CD4-positive, CD25-positive, alpha-beta regulatory T cell (primary cell): ENCODE results near the gene ARIH1. TPM values are rescaled to one million over a fixed set of nuclear protein-coding genes. Genes with fewer than 3 reads are reported as not detected.
"Not testable (repeated sequence)": the region's sequence is repeated elsewhere in the genome, so short reads cannot be mapped to it uniquely, and the experiment has no call there.

Source experiments
- ATAC-seq, 2 donors: fragments of 150-1000 bp; cut with Tn5 transposase; one replicate each; pipeline ENCODE4 v1.10.0; 2021; ENCODE audit warnings: low read depth in 2 of 2, moderate number of reproducible peaks in 2 of 2, moderate library complexity in 1 of 2
- DNase-seq, 3 donors: peaks; one replicate each; pipeline versions ENCODE4 v3.0.0 to v3.0.0-alpha.2; 2012 to 2022; ENCODE audit warnings: mixed read lengths in 1 of 3
- H3K27ac ChIP-seq: one replicate; pipeline ENCODE4 v1.7.0; 2013; ENCODE audit warnings: mild to moderate bottlenecking, low read length; ENCODE audit not compliant: insufficient read depth, poor library complexity, severe bottlenecking
- H3K27me3 ChIP-seq: one replicate; pipeline ENCODE4 v1.7.0; 2013; ENCODE audit warnings: low read length; ENCODE audit not compliant: control insufficient read depth, insufficient read depth
- H3K36me3 ChIP-seq: one replicate; pipeline ENCODE4 v1.7.0; 2013; ENCODE audit warnings: mild to moderate bottlenecking, low read length, moderate library complexity; ENCODE audit not compliant: control insufficient read depth, insufficient read depth
- H3K4me1 ChIP-seq: 2 replicates; pipeline ENCODE4 v1.7.0; 2013; ENCODE audit warnings: mild to moderate bottlenecking, low read length; ENCODE audit not compliant: insufficient read depth, control insufficient read depth, poor library complexity, severe bottlenecking
- H3K4me3 ChIP-seq: one replicate; pipeline ENCODE4 v1.7.0; 2013; ENCODE audit warnings: low read depth, mild to moderate bottlenecking, low read length, moderate library complexity
- H3K9me3 ChIP-seq, 2 experiments: 1 replicate in 1 of 2; 2 replicates in 1 of 2; pipeline ENCODE4 v1.7.0; 2013; ENCODE audit warnings: low read length in 2 of 2, mild to moderate bottlenecking in 1 of 2, moderate library complexity in 1 of 2; ENCODE audit not compliant: control insufficient read depth in 2 of 2
- H3K27ac Mint-ChIP-seq, 3 donors: one replicate each; pipeline ENCODE4 v1.8.0; 2020 to 2022; ENCODE audit warnings: mild to moderate bottlenecking in 3 of 3, mixed read lengths in 3 of 3, moderate library complexity in 2 of 3
- H3K27me3 Mint-ChIP-seq: one replicate; pipeline ENCODE4 v1.8.0; 2022; ENCODE audit warnings: mild to moderate bottlenecking, mixed read lengths
- H3K36me3 Mint-ChIP-seq: one replicate; pipeline ENCODE4 v1.8.0; 2020; ENCODE audit warnings: mixed read lengths
- H3K4me1 Mint-ChIP-seq, 4 donors: one replicate each; pipeline ENCODE4 v1.8.0; 2020 to 2022; ENCODE audit warnings: mixed read lengths in 4 of 4, mild to moderate bottlenecking in 1 of 4
- H3K4me3 Mint-ChIP-seq, 4 donors: one replicate each; pipeline ENCODE4 v1.8.0; 2020 to 2022; ENCODE audit warnings: mild to moderate bottlenecking in 4 of 4, mixed read lengths in 4 of 4, moderate library complexity in 3 of 4
- H3K9me3 Mint-ChIP-seq, 7 donors: one replicate each; pipeline ENCODE4 v1.8.0; 2020 to 2022; ENCODE audit warnings: mixed read lengths in 7 of 7, mild to moderate bottlenecking in 3 of 7, moderate library complexity in 2 of 7
- polyA plus RNA-seq, 4 donors: library from polyadenylated mRNA; unstranded; fragments of 300-500 nt; fragmentation: Illumina TruSeq; gene quantifications; one replicate each; pipeline ENCODE4 v1.2.3, GENCODE V29; 2021
- total RNA-seq: library from RNA; stranded (reverse); gene quantifications from one replicate; pipeline ENCODE4 v1.2.3, GENCODE V29; 2022

ARIH1 gene
- total and polyA plus RNA-seq, 5 donors from 2014 or later, result 13.1 to 242 (median 15.1) TPM

DNA sequence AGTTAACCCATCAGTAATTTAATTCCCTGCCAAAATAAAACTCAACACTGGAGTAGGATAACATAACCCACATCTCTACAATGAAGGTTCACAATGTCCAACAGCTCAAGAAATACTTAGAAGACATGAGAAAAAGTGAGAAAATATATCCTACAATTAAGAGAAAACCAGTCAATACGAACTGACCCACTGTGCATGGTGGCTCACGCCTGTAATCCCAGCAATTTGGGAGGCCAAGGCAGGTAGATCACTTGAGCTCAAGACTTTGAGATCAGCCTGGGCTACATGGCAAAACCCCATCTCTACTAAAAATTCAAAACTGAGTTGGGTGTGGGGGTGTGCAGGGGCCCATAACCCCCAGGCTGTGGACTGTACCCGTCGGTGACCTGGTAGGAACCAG lies 149.7 kb downstream of the ARIH1 start:
- not testable (repeated sequence) for H3K36me3 Mint-ChIP-seq, ATAC-seq, H3K36me3 ChIP-seq, H3K4me1 Mint-ChIP-seq, H3K27me3 ChIP-seq, DNase-seq, H3K4me3 Mint-ChIP-seq, H3K4me1 ChIP-seq, H3K9me3 Mint-ChIP-seq, H3K27me3 Mint-ChIP-seq, H3K27ac Mint-ChIP-seq, H3K27ac ChIP-seq, H3K4me3 ChIP-seq, H3K9me3 ChIP-seq

DNA sequence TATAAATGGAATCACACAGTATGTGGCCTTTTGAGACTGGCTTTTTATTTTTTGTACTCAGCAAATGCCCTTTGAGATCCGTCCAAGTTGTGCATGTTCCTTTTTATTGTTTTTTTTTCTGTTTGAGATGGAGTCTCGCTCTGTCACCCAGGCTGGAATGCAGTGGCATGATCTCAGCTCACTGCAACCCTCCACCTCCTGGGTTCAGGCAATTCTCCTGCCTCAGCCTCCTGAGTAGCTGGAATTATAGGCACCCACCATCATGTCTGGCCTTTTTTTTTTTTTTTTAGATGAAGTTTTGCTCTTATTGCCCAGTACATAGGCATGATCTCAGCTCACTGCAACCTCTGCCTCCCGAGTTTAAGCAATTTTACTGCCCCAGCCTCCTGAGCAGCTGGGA lies 152.0 kb downstream of the ARIH1 start:
- H3K4me1 Mint-ChIP-seq, H3K27me3 Mint-ChIP-seq, H3K36me3 ChIP-seq, H3K27ac ChIP-seq, H3K36me3 Mint-ChIP-seq, DNase-seq, H3K9me3 Mint-ChIP-seq, H3K4me1 ChIP-seq, H3K27me3 ChIP-seq, H3K4me3 ChIP-seq, ATAC-seq, H3K4me3 Mint-ChIP-seq, H3K27ac Mint-ChIP-seq, H3K9me3 ChIP-seq: not testable (repeated sequence)

DNA sequence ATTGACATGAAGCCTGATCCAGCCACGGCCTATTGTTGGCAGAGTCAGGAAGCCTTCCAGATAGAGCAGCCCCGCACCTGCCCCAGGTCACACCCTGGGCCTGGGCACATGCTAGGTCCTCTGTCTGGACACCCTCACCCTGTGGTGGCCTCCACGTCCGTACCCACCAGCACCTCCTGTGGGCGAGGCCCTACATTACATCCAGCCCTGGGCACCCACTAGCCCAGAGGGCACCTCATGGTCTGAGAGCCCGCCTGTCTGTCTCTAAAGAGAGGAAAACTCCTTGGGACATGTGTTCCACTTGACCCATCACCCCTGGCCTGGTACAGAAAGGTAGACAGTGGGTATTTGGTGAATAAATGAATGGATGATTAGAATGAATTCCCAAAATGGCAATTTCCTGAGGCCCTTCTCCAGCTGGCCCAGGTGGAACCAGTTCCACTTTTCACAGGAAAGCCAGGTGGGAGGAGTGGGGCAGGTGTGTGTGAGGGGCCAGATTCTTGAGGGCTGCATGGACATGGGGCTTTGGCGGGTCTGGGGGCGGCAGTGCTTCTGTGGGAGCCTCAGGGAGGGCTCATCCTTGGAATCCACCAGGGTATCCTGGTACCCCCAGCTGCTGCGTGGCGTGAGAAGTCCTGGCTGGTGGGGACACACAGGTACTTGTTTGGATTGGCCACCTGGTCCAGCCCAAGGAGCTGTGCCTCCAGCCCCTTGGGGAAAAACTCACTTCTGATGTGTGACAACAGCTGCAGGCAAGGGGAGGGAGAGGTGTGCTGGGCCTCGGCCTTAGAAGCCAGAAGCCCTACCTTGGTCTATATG lies 154.3 kb downstream of the ARIH1 start:
- H3K9me3 Mint-ChIP-seq, H3K27me3 ChIP-seq, H3K4me1 ChIP-seq, H3K27ac ChIP-seq, H3K4me3 ChIP-seq, H3K4me3 Mint-ChIP-seq, H3K36me3 Mint-ChIP-seq, ATAC-seq, H3K36me3 ChIP-seq, DNase-seq, H3K4me1 Mint-ChIP-seq, H3K9me3 ChIP-seq, H3K27me3 Mint-ChIP-seq: not testable (repeated sequence)
- H3K27ac Mint-ChIP-seq, result peak overlapping the region in 1 of 3 donors; percentile 55

DNA sequence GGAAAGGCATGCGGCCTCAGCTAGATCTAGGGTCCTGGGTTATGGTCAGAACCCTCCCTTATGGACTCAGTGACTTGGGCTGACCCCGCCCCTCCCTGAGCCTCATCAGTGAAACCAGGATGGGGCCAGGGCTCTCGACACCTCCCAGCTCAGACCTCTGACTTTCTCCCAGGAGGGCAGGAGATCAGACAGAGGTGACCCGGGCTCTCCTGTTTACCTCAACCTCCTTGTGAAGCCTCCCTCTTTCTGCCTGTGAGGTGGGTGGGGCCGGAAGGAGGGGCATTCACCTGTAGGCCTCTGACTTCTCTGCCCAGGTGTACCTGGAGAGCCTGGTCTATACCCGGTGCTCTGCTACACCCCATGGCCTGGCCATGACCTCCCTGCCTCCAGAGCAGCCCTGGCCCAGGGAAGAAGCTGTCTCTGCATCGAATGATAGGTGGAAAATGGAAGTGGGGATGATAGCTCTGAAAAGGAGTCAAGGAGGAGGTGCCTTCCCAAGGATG lies 155.0 kb downstream of the ARIH1 start:
- ATAC-seq, H3K36me3 Mint-ChIP-seq: not testable (repeated sequence)

DNA sequence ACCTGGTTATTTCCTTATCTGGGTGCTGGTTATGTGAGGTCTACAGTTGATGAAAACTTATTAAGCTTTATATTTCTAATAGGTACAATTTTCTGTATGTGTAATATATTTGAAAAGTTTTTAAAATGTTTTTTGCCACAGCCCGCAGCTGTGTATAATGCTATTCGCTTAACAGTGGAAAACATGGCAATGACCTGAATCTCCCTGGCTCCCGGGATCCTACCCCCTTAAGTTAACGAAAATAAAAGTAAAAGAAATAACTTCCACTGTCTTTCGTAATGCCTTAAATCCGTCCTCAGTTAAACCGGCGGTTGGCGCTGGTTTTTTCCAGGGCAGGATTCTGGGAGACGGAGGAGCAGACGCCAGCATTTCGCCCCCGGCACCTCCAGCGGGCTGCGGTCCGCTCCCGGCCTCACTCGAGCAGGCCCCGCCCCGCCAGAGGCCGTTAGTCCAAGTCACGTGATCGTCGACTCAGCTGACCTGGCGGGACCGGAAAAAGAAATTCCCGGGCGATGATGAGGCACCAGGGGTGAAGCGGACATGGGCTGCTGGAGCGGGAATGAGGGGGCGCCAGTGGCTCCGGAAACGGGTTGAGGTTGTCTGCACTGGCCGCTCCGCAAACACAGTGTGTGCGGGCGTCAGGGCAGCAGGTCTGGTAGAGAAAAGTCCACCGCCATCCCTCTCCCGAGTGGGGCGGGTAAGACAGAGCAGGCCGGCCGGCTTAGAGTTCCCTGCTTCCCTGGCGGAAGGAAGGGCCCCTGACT lies 162.6 kb downstream of the ARIH1 start:
- H3K36me3 Mint-ChIP-seq, H3K27me3 Mint-ChIP-seq, H3K9me3 Mint-ChIP-seq, H3K27me3 ChIP-seq, H3K36me3 ChIP-seq, H3K4me1 ChIP-seq, H3K27ac ChIP-seq, H3K4me1 Mint-ChIP-seq, H3K9me3 ChIP-seq, H3K27ac Mint-ChIP-seq: not testable (repeated sequence)
- H3K4me3 ChIP-seq, result peak overlapping the region; percentile 41
- ATAC-seq (peak; percentile 20 to 43), DNase-seq (peak; percentile 44 to 76 (median 47))
- H3K4me3 Mint-ChIP-seq, result peak overlapping the region in 2 of 4 donors; percentile 63 to 66

More for the DNA sequence above, 155.0 kb downstream of the ARIH1 start:
- not testable (repeated sequence) for H3K4me1 Mint-ChIP-seq, H3K9me3 ChIP-seq, H3K9me3 Mint-ChIP-seq, H3K4me3 Mint-ChIP-seq, H3K36me3 ChIP-seq, DNase-seq, H3K27me3 Mint-ChIP-seq, H3K27ac ChIP-seq, H3K27ac Mint-ChIP-seq, H3K4me3 ChIP-seq, H3K27me3 ChIP-seq, H3K4me1 ChIP-seq

DNA sequence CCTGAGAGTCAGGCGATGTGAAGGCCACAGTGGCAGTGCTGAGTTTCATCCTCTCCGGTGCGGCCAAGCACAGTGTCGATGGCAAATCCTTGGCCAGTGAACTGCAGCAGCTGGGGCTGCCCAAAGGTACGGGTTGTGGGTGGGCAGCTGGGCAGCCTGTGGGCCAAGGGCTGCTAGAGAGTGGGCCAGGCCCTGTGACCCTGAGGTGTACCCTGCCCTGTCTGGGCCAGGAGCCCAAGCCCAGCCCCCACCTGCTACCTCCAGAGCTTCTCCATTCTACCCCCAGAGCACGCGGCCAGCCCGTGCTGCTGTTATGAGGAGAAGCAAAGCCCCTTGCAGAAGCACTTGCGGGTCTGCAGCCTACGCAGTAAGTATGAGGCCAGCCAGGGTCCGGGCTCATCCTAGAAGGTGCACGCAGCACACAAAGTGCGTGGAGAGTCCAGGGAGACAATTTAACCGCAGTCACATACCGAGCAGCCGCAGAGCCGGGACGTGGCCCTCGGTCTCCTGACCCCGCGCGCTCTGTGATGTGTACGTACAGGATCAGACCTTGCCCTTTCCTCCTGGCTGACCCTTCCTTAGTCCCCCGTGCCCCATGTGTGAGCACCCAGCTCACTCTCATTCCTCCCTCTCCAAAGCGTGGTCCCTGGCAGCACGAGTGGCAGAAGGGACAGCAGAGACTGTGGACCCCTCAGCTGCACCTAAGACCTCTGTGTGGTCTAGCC lies 165.8 kb downstream of the ARIH1 start:
- not testable (repeated sequence) for H3K27me3 Mint-ChIP-seq, DNase-seq, H3K4me1 ChIP-seq, H3K9me3 Mint-ChIP-seq, H3K36me3 Mint-ChIP-seq, ATAC-seq, H3K36me3 ChIP-seq, H3K27ac Mint-ChIP-seq, H3K4me3 ChIP-seq, H3K4me1 Mint-ChIP-seq, H3K4me3 Mint-ChIP-seq, H3K9me3 ChIP-seq, H3K27me3 ChIP-seq, H3K27ac ChIP-seq

DNA sequence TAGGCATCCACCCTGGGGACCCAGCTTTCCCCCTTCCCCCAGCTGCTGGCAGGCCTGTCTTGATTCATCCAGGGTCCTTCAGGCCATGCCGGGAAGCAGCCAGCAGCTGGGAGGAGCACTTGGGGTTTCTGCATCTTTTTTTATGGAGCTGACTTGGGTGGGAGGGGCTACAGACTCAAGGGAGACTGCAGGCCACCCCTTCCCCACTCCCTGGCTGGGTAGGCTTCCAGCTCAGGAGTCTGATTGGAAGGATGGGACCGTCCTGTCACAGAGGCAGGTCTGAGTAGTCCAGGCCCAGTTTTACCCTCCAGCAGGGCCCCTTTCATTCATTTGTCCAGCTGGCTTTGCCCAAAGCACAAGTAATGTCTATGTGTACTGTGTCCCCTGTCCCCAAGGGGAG lies 168.1 kb downstream of the ARIH1 start:
- not testable (repeated sequence) for ATAC-seq, H3K36me3 ChIP-seq, H3K36me3 Mint-ChIP-seq, DNase-seq, H3K4me3 ChIP-seq, H3K27me3 ChIP-seq, H3K9me3 ChIP-seq, H3K4me1 ChIP-seq, H3K4me3 Mint-ChIP-seq, H3K27ac ChIP-seq, H3K27me3 Mint-ChIP-seq, H3K4me1 Mint-ChIP-seq, H3K27ac Mint-ChIP-seq, H3K9me3 Mint-ChIP-seq
